K562 (cell line): ENCODE results near the gene MFSD11. TPM values are rescaled to one million over a fixed set of nuclear protein-coding genes. Genes with fewer than 3 reads are reported as not detected.

ENCODE experiments used
- AFF1 ChIP-seq, 2 experiments: fragments of 450-650 bp; IDR thresholded peaks; 2 replicates each; pipeline ENCODE4 v1.6.1; 2018; ENCODE audit warnings: mild to moderate bottlenecking in 2 of 2, low read depth in 1 of 2; ENCODE audit not compliant: partially characterized antibody in 2 of 2
- BRF2 ChIP-seq: IDR thresholded peaks from 3 replicates; pipeline ENCODE4 v1.6.1; 2011; ENCODE audit warnings: borderline replicate concordance, mild to moderate bottlenecking; ENCODE audit not compliant: insufficient read length, insufficient read depth
- CHAMP1 ChIP-seq: fragments of 450-650 bp; IDR thresholded peaks from 2 replicates; pipeline ENCODE4 v1.6.1; 2016; ENCODE audit warnings: mild to moderate bottlenecking
- JUNB ChIP-seq: fragments of 450-650 bp; formaldehyde crosslinking; conservative IDR thresholded peaks from 2 replicates; pipeline ENCODE4 v1.4.0; 2020; ENCODE audit warnings: mild to moderate bottlenecking
- MAFG ChIP-seq: fragments of 450-650 bp; conservative IDR thresholded peaks from 2 replicates; pipeline ENCODE4 v1.6.1; 2016; ENCODE audit warnings: missing genetic modification characterization, missing compliant biosample characterization
- RNF2 ChIP-seq: sonication (generic); IDR thresholded peaks from 2 replicates; pipeline ENCODE4 v1.6.1; 2016
- TSHZ1 ChIP-seq: fragments of 250-450 bp; sonication (Bioruptor Pico); IDR thresholded peaks from 2 replicates; pipeline ENCODE4 v1.4.0; 2020; ENCODE audit warnings: mild to moderate bottlenecking, moderate library complexity
- WHSC1 ChIP-seq: IDR thresholded peaks from one replicate; pipeline ENCODE4 v1.6.1; 2012; ENCODE audit warnings: low read length, control low read depth, inconsistent platforms
- ZBTB43 ChIP-seq: sonication (generic); formaldehyde crosslinking; IDR thresholded peaks from 2 replicates; pipeline ENCODE4 v1.8.0; 2023; ENCODE audit warnings: mild to moderate bottlenecking, missing genetic modification reagents
- ZNF217 ChIP-seq: sonication (generic); formaldehyde crosslinking; IDR thresholded peaks from 2 replicates; pipeline ENCODE4 v1.8.0; 2022; ENCODE audit warnings: mild to moderate bottlenecking, missing genetic modification reagents
- ZNF239 ChIP-seq: fragments of 250-450 bp; sonication (Bioruptor Pico); IDR thresholded peaks from 2 replicates; pipeline ENCODE4 v1.4.0; 2020; ENCODE audit warnings: mild to moderate bottlenecking
- ZNF551 ChIP-seq: fragments of 250-450 bp; sonication (Bioruptor Pico); IDR thresholded peaks from 2 replicates; pipeline ENCODE4 v1.5.0; 2021; ENCODE audit warnings: mild to moderate bottlenecking, moderate library complexity
- ZNF695 ChIP-seq: fragments of 450-650 bp; formaldehyde crosslinking; IDR thresholded peaks from 2 replicates; pipeline ENCODE4 v1.4.0; 2020; ENCODE audit warnings: mild to moderate bottlenecking, moderate library complexity
- ZNF766 ChIP-seq: fragments of 200-800 bp; sonication (Bioruptor generic); conservative IDR thresholded peaks from 2 replicates; pipeline ENCODE4 v1.6.1; 2016; ENCODE audit warnings: missing genetic modification characterization, missing compliant biosample characterization
- polyA plus RNA-seq, 8 experiments: library from polyadenylated mRNA; depleted of rRNA in 4 of 8; stranded (reverse) in 5 of 8; unstranded in 3 of 8; fragments of >200 nt; fragmentation: Nextera tagmentation in 2 of 8; fragmentation: Illumina TruSeq in 1 of 8; extraction: Ambion mirVana in 2 of 8; extraction: Trizol in 1 of 8; gene quantifications; 2 replicates each; pipeline versions ENCODE4 v1.2.1 to v1.2.3, GENCODE V29; 2011 to 2014; ENCODE audit warnings: inconsistent platforms in 1 of 8, missing spikeins in 1 of 8
- total RNA-seq, 7 experiments: library from RNA; depleted of rRNA in 6 of 7; stranded (reverse); fragments of >200 nt in 6 of 7; fragmentation: Illumina TruSeq in 2 of 7; extraction: Trizol in 2 of 7; gene quantifications; 2 replicates each; pipeline versions ENCODE4 v1.2.1 to v1.2.3, GENCODE V29; 2011 to 2021; ENCODE audit warnings: low replicate concordance in 1 of 7

The MFSD11 gene
- total and polyA plus RNA-seq, 9 of the 15 experiments (the other 6 are each of a cell fraction or from before 2014, with no cell fraction given) = 14.4 to 24.5 (median 19.9) TPM

GRCh38 chr17:76697702-76698465 lies 40.0 kb upstream of the MFSD11 start (continued):
- TF ChIP-seq ZNF217 (CRISPR knock-in tag) (no peak), ZNF766 (0 out of 2 replicates have a peak, but pooled peaks have one; percentile 32), JUNB (CRISPR knock-in tag) (no peak), MAFG (tag) (no peak), CHAMP1 (no peak), ZNF551 (no peak), ZNF695 (no peak), TSHZ1 (no peak), ZNF239 (CRISPR knock-in tag) (no peak), WHSC1 (no peak), AFF1 (IDR thresholded peaks at IDR 0.05; ENCODE audit: low read depth in 1 of 2, partially characterized antibody in 2 of 2) (peak; percentile 65 to 93), RNF2 (peak; percentile 61; the same call in 1 of the 2 replicates), BRF2 (no peak), ZBTB43 (CRISPR knock-in tag) (no peak)
